DMS 273 treated with DMSO at 0.1 percent for 48 hours (cell line): Measurements from ENCODE around the gene RIMS1.

ENCODE experiments used
- DNase-seq: peaks from one replicate; lab custom pipeline; 2025; lab: John Stamatoyannopoulos, UW

RIMS1 gene

GRCh38 chr6:72238900-72239299 is 352.6 kb downstream of the RIMS1 start:
- DNase-seq: no peak

- DNase-seq: no peak
Measured at GRCh38 chr6:72245565-72245964, 359.2 kb downstream of the RIMS1 start.

GRCh38 chr6:72246926-72247325 is 360.6 kb downstream of the RIMS1 start:
- DNase-seq: no peak

- no peak for DNase-seq
Measured at GRCh38 chr6:72248621-72249020, 362.3 kb downstream of the RIMS1 start.

- no peak for DNase-seq
Measured at GRCh38 chr6:72250664-72251063, 364.3 kb downstream of the RIMS1 start.

GRCh38 chr6:72260489-72260888 is 374.1 kb downstream of the RIMS1 start:
- no peak for DNase-seq

GRCh38 chr6:72261554-72261953 is 375.2 kb downstream of the RIMS1 start:
- DNase-seq: no peak

- no peak for DNase-seq
Measured at GRCh38 chr6:72262254-72262653, 375.9 kb downstream of the RIMS1 start.

GRCh38 chr6:72267470-72267869 is 381.1 kb downstream of the RIMS1 start:
- DNase-seq: no peak

GRCh38 chr6:72271531-72271930 is 385.2 kb downstream of the RIMS1 start:
- DNase-seq: no peak

GRCh38 chr6:72272958-72273357 is 386.6 kb downstream of the RIMS1 start:
- no peak for DNase-seq

- DNase-seq: no peak
Measured at GRCh38 chr6:72275888-72276287, 389.5 kb downstream of the RIMS1 start.

- no peak for DNase-seq
Measured at GRCh38 chr6:72282201-72282600, 395.9 kb downstream of the RIMS1 start.

GRCh38 chr6:72283571-72283970 is 397.2 kb downstream of the RIMS1 start:
- DNase-seq: no peak

- no peak for DNase-seq
Measured at GRCh38 chr6:72286911-72287311, 400.6 kb downstream of the RIMS1 start.

GRCh38 chr6:72287801-72288200 is 401.5 kb downstream of the RIMS1 start:
- DNase-seq: no peak

GRCh38 chr6:72288592-72288991 is 402.2 kb downstream of the RIMS1 start:
- DNase-seq: no peak

- no peak for DNase-seq
Measured at GRCh38 chr6:72290620-72291019, 404.3 kb downstream of the RIMS1 start.

- DNase-seq: no peak
Measured at GRCh38 chr6:72296375-72296774, 410.0 kb downstream of the RIMS1 start.

GRCh38 chr6:72305971-72306370 is 419.6 kb downstream of the RIMS1 start:
- DNase-seq: no peak

- DNase-seq: no peak
Measured at GRCh38 chr6:72316675-72317380, 430.5 kb downstream of the RIMS1 start.

- DNase-seq: no peak
Measured at GRCh38 chr6:72321788-72322187, 435.4 kb downstream of the RIMS1 start.

GRCh38 chr6:72322771-72323170 is 436.4 kb downstream of the RIMS1 start:
- DNase-seq: no peak

- no peak for DNase-seq
Measured at GRCh38 chr6:72324591-72324990, 438.2 kb downstream of the RIMS1 start.
